Osteocyte (in vitro differentiated cells): ENCODE results near the gene MYO1B. TPM values are rescaled to one million over a fixed set of nuclear protein-coding genes. Genes with fewer than 3 reads are reported as not detected.

Source experiments
- DNase-seq: peaks from one replicate; pipeline ENCODE4 v3.0.0; 2021; ENCODE audit warnings: mixed read lengths; ENCODE audit not compliant: unreplicated experiment; ENCODE audit errors: extremely low spot score
- H3K27ac Mint-ChIP-seq: one replicate; pipeline ENCODE4 v1.8.0; 2021; ENCODE audit warnings: mild to moderate bottlenecking, mixed read lengths; ENCODE audit not compliant: unreplicated experiment
- H3K27me3 Mint-ChIP-seq: one replicate; pipeline ENCODE4 v1.8.0; 2021; ENCODE audit warnings: mixed read lengths; ENCODE audit not compliant: unreplicated experiment
- H3K36me3 Mint-ChIP-seq: one replicate; pipeline ENCODE4 v1.8.0; 2021; ENCODE audit warnings: mixed read lengths; ENCODE audit not compliant: unreplicated experiment
- H3K4me1 Mint-ChIP-seq: one replicate; pipeline ENCODE4 v1.8.0; 2021; ENCODE audit warnings: mixed read lengths; ENCODE audit not compliant: unreplicated experiment
- H3K4me3 Mint-ChIP-seq: one replicate; pipeline ENCODE4 v1.8.0; 2021; ENCODE audit warnings: mild to moderate bottlenecking, moderate library complexity, mixed read lengths; ENCODE audit not compliant: unreplicated experiment
- H3K9me3 Mint-ChIP-seq: one replicate; pipeline ENCODE4 v1.8.0; 2021; ENCODE audit warnings: mixed read lengths; ENCODE audit not compliant: unreplicated experiment
- CTCF ChIP-seq: fragments of 200-600 bp; sonication (generic); IDR thresholded peaks from 2 replicates; pipeline ENCODE4 v1.5.0; 2021; ENCODE audit warnings: antibody characterized with exemption, mild to moderate bottlenecking, moderate library complexity
- total RNA-seq: library from RNA; stranded (reverse); gene quantifications from 2 replicates; pipeline ENCODE4 v1.2.1, GENCODE V29; 2021

MYO1B gene
- total RNA-seq, 1 donor from 2014 or later = 91.1 TPM

- DNase-seq = no peak
- Mint-ChIP-seq H3K27ac (no peak overlapping the region), H3K27me3 (no peaks in the 10 kb centered on the region), H3K4me1 (peaks cover 43% of the 10 kb centered on the region), H3K4me3 (no peak overlapping the region), H3K9me3 (no peaks in the 10 kb centered on the region), H3K36me3 (no peaks in the 10 kb centered on the region)
- TF ChIP-seq CTCF = no peak
Observed at GRCh38 chr2:191315365-191315752, 70.2 kb downstream of the MYO1B start.

- peaks cover 45% of the 10 kb centered on the region for H3K4me1 Mint-ChIP-seq
- no peak overlapping the region for H3K27ac Mint-ChIP-seq
- H3K9me3 Mint-ChIP-seq = no peaks in the 10 kb centered on the region
- DNase-seq = no peak
- H3K27me3 Mint-ChIP-seq = no peaks in the 10 kb centered on the region
- TF ChIP-seq CTCF = no peak
- H3K4me3 Mint-ChIP-seq = no peak overlapping the region
- H3K36me3 Mint-ChIP-seq = no peaks in the 10 kb centered on the region
Observed at GRCh38 chr2:191316246-191316994, 71.2 kb downstream of the MYO1B start.

GRCh38 chr2:191318037-191318728 lies 73.0 kb downstream of the MYO1B start:
- peaks cover 56% of the 10 kb centered on the region for H3K4me1 Mint-ChIP-seq
- H3K36me3 Mint-ChIP-seq = no peaks in the 10 kb centered on the region
- no peak for TF ChIP-seq CTCF
- peak overlapping the region; percentile 80 for H3K27ac Mint-ChIP-seq
- no peaks in the 10 kb centered on the region for H3K27me3 Mint-ChIP-seq
- H3K4me3 Mint-ChIP-seq = no peak overlapping the region
- no peak for DNase-seq
- H3K9me3 Mint-ChIP-seq = no peaks in the 10 kb centered on the region

GRCh38 chr2:191318729-191319078 lies 73.5 kb downstream of the MYO1B start:
- Mint-ChIP-seq H3K27ac (peak overlapping the region; percentile 80), H3K4me1 (peaks cover 59% of the 10 kb centered on the region), H3K36me3 (no peaks in the 10 kb centered on the region), H3K27me3 (no peaks in the 10 kb centered on the region), H3K9me3 (no peaks in the 10 kb centered on the region), H3K4me3 (no peak overlapping the region)
- DNase-seq = no peak
- TF ChIP-seq CTCF = no peak

- Mint-ChIP-seq H3K4me1 (peaks cover 59% of the 10 kb centered on the region), H3K4me3 (no peak overlapping the region), H3K36me3 (peaks cover 1% of the 10 kb centered on the region), H3K9me3 (no peaks in the 10 kb centered on the region), H3K27me3 (no peaks in the 10 kb centered on the region), H3K27ac (peak overlapping the region; percentile 80)
- DNase-seq = no peak
- no peak for TF ChIP-seq CTCF
Observed at GRCh38 chr2:191319186-191319585, 74.0 kb downstream of the MYO1B start.
